Hematopoietic multipotent progenitor cell (in vitro differentiated cells): ENCODE measurements around the gene TK1. TPM values are rescaled to one million over a fixed set of nuclear protein-coding genes. Genes with fewer than 3 reads are reported as not detected.

Experiments used
- DNase-seq, 3 donors: peaks; one replicate each; pipeline ENCODE4 v3.0.0-alpha.2; 2011 to 2015; ENCODE audit warnings: low read depth in 2 of 3, low spot score in 2 of 3
- total RNA-seq: library from RNA; depleted of rRNA; stranded (reverse); fragments of >200 nt; gene quantifications from one replicate; pipeline ENCODE4 v1.2.3, GENCODE V29; 2012

The TK1 gene
- total RNA-seq, 1 donor = 38.5 TPM

DNA sequence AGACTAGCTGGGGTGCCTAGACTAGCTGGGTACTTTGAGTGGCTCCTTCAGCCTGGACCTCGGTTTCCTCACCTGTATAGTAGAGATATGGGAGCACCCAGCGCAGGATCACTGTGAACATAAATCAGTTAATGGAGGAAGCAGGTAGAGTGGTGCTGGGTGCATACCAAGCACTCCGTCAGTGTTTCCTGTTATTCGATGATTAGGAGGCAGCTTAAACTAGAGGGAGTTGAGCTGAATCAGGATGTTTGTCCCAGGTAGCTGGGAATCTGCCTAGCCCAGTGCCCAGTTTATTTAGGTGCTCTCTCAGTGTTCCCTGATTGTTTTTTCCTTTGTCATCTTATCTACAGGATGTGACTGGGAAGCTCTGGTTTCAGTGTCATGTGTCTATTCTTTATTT is 36.2 kb upstream of the TK1 start:
- DNase-seq = peak in 1 of 3 donors; percentile 27

DNA sequence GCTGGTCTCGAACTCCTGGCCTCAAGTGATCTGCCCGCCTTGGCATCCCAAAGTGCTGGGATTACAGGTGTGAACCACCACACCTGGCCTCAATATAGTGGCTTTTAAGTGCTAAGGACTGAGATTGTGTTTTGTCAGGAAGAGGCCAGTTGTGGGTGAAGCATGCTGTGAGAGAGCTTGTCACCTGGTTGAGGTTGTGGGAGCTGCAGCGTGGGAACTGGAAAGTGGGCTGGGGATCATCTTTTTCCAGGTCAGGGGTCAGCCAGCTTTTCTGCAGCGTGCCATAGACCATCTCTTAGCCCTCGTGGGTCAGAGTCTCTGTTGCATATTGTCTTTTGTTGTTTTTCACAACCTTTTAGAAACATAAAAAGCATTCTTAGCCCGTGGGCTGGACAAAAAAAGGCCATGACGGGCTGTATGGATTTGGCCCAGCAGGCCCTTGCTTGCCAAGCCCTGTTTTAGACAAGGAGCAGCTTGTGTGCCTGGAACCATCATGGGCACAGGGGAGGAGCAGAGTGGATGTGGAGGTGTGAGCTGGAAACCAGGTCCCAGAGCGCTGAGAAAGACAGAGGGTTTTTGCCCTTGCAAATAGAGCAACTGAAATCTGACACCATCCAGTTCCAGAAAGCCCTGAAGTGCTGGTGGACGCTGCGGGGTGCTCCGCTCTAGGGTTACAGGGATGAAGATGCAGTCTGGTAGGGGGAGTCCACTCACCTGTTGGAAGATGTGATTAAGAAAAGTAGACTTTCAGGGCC is 32.7 kb upstream of the TK1 start:
- no peak for DNase-seq

DNA sequence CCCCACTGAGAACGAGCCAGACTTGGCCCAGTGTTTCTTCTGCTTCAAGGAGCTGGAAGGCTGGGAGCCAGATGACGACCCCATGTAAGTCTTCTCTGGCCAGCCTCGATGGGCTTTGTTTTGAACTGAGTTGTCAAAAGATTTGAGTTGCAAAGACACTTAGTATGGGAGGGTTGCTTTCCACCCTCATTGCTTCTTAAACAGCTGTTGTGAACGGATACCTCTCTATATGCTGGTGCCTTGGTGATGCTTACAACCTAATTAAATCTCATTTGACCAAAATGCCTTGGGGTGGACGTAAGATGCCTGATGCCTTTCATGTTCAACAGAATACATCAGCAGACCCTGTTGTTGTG is 27.8 kb upstream of the TK1 start:
- no peak for DNase-seq

DNA sequence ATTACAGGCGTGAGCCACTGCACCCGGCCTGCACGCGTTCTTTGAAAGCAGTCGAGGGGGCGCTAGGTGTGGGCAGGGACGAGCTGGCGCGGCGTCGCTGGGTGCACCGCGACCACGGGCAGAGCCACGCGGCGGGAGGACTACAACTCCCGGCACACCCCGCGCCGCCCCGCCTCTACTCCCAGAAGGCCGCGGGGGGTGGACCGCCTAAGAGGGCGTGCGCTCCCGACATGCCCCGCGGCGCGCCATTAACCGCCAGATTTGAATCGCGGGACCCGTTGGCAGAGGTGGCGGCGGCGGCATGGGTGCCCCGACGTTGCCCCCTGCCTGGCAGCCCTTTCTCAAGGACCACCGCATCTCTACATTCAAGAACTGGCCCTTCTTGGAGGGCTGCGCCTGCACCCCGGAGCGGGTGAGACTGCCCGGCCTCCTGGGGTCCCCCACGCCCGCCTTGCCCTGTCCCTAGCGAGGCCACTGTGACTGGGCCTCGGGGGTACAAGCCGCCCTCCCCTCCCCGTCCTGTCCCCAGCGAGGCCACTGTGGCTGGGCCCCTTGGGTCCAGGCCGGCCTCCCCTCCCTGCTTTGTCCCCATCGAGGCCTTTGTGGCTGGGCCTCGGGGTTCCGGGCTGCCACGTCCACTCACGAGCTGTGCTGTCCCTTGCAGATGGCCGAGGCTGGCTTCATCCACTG is 27.3 kb upstream of the TK1 start, which contains the start of gene BIRC5:
Gene BIRC5 (plus strand): TSS at position 238 of the 690 bp plus-strand sequence. CDS start 64 bp downstream, at position 302.
- peak; percentile 61 to 93 (median 86) for DNase-seq

DNA sequence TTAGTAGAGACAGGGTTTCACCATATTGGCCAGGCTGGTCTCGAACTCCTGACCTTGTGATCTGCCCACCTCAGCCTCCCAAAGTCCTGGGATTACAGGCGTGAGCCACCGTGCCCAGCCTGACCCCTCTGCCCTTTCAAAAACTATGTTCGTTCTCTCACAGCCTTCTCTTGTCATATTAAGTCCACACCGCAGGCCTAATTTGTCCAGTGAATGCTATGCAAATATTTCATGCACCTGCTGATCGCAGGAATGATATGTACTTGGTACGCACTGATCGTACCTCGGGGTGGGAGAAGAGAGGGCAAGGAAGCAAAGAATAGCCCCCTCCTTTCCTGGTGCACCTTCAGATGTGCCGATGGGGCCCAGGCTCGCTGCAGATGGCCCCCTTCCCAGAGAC is 24.2 kb upstream of the TK1 start:
- no peak for DNase-seq

GRCh38 chr17:78210111-78210510 is 23.3 kb upstream of the TK1 start:
- DNase-seq = no peak

DNA sequence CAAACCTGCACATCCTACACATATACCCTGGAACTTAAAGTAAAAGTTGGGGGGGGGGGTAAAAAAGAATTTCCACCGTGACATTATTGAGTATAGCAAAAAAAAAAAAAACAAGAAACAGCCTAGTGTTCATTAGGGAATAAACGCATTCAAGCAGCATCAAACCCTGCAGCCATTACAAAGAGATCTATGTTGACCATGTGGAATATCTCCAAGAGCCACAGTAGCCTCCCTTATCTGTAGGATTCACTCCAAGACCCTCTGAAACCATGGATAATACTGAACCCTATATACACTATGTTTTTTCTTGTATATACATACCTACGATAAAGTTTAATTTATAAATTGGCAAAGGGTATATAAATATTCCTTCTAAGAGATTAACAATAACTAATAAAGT is 21.6 kb upstream of the TK1 start:
- DNase-seq = no peak

DNA sequence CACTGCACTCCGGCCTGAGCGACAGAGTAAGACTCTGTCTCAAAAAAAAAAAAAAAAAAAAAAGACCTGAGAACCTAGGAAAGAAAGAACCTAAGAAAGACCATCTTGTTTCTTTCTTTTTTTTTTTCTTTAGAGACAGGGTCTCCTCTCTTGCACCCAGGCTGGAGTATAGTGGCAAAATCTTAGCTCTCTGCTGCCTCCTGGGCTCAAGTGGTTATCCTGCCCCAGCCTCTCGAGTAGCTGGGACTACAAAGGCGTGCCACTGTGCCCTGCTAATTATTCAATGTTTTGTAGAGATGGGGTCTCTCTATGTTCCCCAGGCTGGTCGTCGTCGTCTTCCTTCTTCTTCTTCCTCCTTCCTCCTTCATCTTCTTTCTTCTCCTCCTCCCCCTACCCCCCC is 19.4 kb upstream of the TK1 start:
- DNase-seq = no peak

- no peak for DNase-seq
Measured at GRCh38 chr17:78205124-78205775, 18.4 kb upstream of the TK1 start.

DNA sequence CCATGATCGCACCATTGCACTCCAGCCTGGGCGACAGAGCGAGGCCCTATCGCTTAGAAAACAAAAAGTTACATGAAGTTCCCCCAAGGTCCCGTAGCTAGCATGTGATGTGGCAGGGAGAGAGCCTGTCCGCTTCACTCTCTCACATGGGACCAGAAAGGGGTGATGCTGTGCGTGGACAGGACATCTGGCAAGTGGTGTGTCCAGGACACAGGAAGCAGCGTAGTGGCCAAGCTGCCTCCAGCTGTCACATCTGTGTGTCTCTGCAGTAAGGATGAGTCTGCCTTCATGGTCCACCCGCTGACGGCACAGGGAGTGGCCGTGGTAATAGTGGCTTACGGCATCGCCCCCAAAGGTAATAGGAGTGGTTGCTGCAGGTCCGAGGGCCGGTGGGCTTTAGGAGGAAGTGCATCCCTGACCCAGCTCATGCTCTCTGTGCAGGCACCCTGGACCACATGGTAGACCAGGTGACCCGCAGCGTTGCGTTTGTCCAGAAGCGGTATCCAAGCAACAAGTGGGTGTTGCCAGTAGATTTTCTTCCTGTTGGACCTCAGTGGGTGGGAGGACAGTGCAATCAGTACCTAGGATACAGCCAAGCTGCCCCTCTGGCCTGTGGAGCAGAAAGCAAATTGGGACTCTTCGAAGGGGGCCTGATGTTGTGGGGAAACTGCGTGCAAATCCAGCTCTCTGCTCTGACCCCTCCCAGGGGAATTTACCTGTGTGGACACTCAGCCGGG is 17.7 kb upstream of the TK1 start:
- no peak for DNase-seq

- no peak for DNase-seq
Measured at GRCh38 chr17:78202666-78203065, 15.8 kb upstream of the TK1 start.

- DNase-seq = no peak
Measured at GRCh38 chr17:78200451-78200850, 13.6 kb upstream of the TK1 start.

- DNase-seq = no peak
Measured at GRCh38 chr17:78197147-78197832, 10.4 kb upstream of the TK1 start.

DNA sequence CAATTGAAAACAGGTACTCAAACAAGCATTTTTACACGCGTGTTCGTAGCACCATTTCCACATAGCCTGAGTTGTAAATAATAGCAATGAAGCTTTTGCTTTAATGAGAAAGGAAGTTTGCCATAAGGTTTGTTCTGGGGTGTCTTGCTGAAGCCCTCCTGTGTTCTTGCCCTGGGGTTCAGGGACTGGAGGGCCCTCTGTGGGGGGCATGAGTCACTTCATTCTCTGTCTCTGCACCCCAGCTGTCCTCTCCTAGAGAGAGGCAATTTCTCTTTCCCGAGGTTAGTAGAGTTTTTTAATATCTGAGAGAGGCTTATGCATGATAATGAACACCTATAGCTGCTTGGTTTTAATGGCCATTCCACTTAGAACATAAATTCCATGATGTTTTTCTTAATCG is 9.9 kb upstream of the TK1 start:
- DNase-seq = no peak

DNA sequence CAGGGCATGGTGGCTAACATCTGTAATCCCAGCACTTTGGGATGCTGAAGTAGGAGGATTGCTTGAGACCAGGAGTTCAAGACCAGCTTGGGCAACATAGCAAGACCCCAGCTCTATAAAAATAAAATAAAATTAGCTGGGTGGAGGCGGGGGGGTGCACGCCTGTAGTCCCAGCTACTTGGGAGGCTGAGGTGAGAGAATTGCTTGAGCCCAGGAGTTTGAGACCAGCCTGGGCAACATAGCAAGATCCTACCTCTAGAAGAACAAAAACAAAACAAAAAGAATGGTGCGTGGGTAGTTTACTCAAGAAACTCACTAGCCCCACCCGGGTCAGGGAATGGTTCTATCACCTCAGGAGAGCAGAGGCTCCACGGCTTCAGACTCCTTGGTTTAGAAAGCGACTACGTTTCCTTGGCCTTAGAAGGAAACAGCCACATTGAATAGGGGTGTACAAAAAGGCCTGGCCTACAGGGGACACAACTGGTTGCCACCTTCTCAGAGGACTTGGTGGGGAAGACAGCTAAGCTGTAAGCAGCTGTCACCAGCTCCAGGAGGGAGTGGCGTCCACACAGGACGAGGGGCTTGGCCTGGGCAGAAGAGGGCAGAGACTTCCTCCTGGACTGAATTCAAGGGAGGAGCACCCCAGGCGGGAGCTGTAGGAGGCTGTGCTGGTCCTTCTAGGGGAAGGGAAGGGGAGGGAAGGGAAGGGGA is 716 bp downstream of the TK1 start:
- peak in 1 of 3 donors; percentile 44 for DNase-seq

DNA sequence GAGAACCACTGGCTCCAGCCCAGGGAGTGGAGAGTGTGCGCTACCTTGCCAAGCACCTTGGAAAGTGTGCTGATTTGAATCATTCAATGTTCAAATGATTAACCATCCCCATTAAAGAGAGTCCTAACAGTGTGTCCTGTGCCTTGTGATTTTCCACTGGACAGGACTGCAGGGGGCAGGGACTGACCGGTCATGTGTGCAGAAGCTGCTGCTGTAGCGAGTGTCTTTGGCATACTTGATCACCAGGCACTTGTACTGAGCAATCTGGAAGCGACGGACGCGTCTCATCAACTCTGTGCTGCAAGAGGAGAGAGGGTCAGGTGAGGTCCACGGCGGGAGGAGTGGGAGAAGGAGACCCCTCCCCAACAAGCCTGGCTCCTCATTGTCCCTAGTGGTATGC is 2.0 kb downstream of the TK1 start:
- no peak for DNase-seq

GRCh38 chr17:78184351-78184750 is 2.5 kb downstream of the TK1 start:
- no peak for DNase-seq

DNA sequence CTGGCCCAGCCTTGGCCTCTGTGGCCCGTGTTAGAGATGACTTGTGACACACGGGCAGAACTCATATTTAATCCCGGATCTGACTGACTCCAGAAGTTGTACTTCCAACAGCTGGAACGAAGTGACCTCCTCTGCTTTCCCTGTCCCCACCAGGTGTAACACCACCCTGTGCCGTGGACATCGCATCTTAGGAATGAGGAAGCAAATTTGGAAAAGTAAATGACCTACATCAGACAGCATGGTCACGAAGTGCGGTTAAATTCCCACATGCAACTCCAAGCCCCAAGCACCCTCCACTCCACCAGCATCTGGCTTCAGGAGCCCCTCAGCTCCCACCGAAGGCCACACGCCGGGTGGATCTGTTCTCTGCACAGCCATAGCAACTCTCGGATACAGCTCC is 2.9 kb downstream of the TK1 start:
- DNase-seq = no peak

GRCh38 chr17:78182504-78182903 is 4.3 kb downstream of the TK1 start:
- no peak for DNase-seq

GRCh38 chr17:78180508-78180907 is 6.3 kb downstream of the TK1 start:
- no peak for DNase-seq
